ENCODE data around the gene SPDYE16. TPM values are rescaled to one million over a fixed set of nuclear protein-coding genes. Genes with fewer than 3 reads are reported as not detected.
"Not testable (repeated sequence)": the region's sequence is repeated elsewhere in the genome, so short reads cannot be mapped to it uniquely, and the experiment has no call there.

SPDYE16 gene, protein sequence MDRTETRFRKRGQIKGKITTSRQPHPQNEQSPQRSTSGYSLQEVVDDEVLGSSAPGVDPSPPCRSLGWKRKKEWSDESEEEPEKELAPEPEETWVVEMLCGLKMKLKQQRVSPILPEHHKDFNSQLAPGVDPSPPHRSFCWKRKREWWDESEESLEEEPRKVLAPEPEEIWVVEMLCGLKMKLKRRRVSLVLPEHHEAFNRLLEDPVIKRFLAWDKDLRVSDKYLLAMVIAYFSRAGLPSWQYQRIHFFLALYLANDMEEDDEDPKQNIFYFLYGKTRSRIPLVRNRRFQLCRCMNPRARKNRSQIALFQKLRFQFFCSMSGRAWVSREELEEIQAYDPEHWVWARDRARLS
- total RNA-seq, result 1.3 TPM

- not testable (repeated sequence) for DNase-seq (ENCODE audit: low spot score)
Measured at GRCh38 chr7:76543197-76543596, at the start of gene SPDYE16. Gene SPDYE16, minus strand, starts transcription at chr7:76543297. Its CDS starts 1,838 bp downstream, at chr7:76541459.

GRCh38 chr7:76592694-76593093 is 49.6 kb upstream of the SPDYE16 start:
- not testable (repeated sequence) for DNase-seq (ENCODE audit: low spot score)

DNA sequence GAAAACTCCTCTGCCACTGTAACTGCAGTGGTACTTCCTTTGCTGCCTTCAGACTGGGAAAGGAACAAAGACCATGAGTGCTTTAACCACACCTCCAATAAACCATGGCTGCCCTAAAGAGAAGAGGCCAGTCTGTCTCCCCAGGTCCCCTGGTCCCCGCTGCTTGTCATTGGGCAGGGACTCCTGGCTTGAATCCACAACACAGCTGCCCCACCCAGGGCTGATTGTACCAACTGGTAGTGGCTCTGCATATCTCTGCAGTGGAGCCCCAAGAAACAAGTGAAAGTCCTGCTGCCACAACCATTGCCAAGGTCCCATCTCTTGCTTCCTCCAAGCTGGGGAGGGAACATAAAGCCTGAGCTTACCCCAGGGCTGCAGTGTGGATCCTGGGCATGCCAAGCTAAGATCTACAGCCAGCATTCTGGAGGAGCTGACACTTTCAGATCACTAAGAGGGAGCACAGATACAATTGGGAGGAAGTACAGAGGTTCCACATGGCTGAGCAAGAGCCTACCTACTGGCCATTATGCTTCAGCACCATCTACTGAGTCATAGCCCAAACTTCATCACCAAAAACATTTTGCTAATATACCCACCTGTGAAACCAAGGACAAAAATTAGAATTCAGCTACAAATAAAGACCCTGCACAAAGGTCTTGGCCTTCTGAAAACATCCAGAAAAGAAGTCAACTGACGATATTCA is 48.7 kb upstream of the SPDYE16 start:
- DNase-seq (ENCODE audit: low spot score), result not testable (repeated sequence)

GRCh38 chr7:76591033-76591432 is 47.9 kb upstream of the SPDYE16 start:
- not testable (repeated sequence) for DNase-seq (ENCODE audit: low spot score)

DNA sequence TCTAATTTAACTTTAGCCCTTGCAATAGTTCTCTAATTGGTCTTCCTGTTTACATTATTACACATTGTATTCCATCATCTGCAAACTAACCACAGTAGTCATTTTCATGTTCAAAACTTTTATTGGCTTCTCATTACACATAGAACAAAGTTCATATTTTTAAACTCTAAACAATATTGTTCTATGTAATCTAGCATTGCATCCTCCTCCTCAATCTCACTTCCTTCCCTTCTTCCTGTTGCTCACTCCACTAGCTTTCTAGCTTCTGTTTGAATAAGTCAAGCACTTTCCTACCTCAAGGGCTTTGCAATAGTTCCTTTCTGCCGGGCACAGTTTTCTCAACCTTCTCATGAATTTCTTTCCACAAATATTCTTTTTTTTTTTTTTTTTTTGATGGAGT is 45.5 kb upstream of the SPDYE16 start:
- DNase-seq (ENCODE audit: low spot score), result not testable (repeated sequence)

DNA sequence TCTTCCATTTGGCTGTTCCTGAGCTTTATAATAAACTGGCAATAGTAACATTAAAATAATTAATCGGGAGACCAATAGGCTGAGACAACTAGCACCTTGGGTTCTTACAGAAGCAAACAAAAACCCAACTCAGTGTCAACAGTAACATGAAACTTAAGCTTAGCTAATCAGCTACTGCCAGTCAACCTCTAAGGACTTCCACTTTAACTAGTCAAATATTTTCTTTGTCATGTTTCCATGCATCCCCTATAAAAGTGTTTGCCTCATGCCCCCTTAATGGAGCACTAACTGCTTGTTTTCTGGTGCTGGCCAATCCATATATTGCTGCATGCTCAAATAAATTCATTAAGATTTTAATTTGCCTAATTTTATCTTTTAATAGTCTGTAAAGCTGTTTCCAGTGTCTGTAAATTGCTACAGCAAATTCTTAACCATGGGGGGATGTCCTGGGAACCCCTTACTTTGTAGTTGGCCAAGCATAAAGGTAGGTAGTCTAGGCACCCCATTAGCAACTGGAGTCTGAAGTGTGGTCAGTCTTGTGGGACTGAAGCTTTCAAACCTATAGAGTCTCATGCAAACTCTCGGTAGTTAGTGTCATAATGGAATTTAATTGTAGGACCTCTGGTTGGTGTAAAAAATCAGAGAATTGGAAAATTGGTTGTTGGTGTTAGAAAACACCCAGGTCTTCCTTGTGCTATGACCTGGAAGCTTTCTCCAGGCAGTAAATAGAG is 43.7 kb upstream of the SPDYE16 start:
- DNase-seq (ENCODE audit: low spot score), result not testable (repeated sequence)

- DNase-seq (ENCODE audit: low spot score), result not testable (repeated sequence)
Measured at GRCh38 chr7:76583636-76584281, 40.7 kb upstream of the SPDYE16 start.

DNA sequence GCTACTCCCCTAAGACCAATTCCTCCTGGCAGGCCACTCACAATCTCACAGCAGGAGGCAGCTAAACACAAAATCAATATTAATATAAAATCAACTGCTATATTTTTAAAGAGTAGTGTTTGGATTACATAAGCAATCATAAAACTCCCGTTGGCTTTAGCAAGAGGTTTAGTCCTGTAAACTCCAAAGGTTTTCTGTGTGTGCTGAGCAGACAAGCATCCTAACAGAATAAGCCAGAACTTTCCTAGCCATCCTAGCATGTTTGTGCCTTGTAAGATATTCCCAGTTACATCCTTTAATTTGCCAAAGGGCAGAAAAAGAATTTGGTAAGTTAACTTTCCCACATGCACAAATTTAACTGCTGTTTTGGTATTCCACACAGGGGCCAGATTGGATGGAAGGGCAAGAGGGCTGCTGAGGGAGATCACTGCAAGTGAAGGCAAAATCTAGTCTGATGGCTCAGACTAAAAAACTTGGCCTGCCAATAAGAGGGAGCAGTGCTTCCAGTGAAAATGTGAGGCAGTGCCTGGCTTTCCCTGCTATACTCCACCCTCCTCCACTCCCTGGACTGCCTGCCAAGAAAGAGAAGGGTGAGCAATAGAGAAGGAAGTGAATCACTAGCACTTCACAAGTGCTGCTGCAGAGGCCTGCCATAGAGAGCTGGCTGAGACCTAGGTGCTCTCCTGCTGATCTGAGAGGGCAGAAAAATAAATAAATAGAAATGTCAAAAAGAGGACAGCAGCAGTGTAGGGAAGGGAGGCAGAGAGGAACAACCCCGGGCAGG is 39.9 kb upstream of the SPDYE16 start:
- peak; percentile 83 for DNase-seq (ENCODE audit: low spot score)

GRCh38 chr7:76575919-76576655 is 33.0 kb upstream of the SPDYE16 start:
- DNase-seq (ENCODE audit: low spot score), result not testable (repeated sequence)

GRCh38 chr7:76575431-76575830 is 32.3 kb upstream of the SPDYE16 start:
- DNase-seq (ENCODE audit: low spot score), result not testable (repeated sequence)

DNA sequence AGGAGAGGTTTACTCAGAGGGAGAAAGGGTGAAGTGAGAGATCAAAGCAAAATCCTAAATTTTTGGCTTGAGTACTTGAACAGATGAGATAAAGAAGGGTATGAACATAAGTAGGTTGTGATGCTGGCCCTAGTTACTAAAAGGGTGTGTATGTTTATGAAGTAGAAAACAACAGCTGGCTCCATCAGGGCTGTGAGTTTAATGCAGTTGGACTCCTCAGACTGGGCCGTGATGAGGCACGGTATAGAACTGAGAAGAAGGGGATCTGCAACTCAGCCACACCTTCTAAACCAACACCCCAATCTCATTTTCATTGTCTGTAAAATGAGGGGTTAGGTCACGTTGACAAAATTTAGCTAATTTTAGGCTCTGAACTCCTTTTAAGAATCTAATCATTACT is 29.2 kb upstream of the SPDYE16 start:
- DNase-seq (ENCODE audit: low spot score), result not testable (repeated sequence)

GRCh38 chr7:76570324-76570775 is 27.3 kb upstream of the SPDYE16 start:
- not testable (repeated sequence) for DNase-seq (ENCODE audit: low spot score)

DNA sequence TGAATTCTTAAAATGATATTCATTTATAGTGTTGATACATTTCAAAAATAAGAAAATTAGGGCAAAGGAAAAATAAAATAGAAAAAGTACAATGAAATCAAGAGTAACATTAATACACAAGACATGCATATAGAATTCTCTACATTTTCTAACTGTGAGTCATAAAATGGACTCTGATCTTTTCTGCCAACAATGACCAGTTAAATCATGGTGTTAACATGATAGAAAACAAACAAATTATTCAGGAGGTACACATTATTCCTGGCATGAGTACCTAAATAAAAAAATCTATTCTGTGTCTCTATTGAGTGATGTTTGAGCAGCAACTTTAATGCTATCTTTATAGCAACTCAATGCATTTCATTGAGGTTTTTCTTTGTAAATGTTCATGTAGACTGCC is 25.6 kb upstream of the SPDYE16 start:
- DNase-seq (ENCODE audit: low spot score), result not testable (repeated sequence)

- DNase-seq (ENCODE audit: low spot score), result not testable (repeated sequence)
Measured at GRCh38 chr7:76567753-76568152, 24.7 kb upstream of the SPDYE16 start.

GRCh38 chr7:76567311-76567710 is 24.2 kb upstream of the SPDYE16 start:
- DNase-seq (ENCODE audit: low spot score), result not testable (repeated sequence)

GRCh38 chr7:76565001-76565400 is 21.9 kb upstream of the SPDYE16 start:
- DNase-seq (ENCODE audit: low spot score), result not testable (repeated sequence)

GRCh38 chr7:76561342-76561741 is 18.2 kb upstream of the SPDYE16 start:
- DNase-seq (ENCODE audit: low spot score), result not testable (repeated sequence)

- DNase-seq (ENCODE audit: low spot score), result not testable (repeated sequence)
Measured at GRCh38 chr7:76560157-76560556, 17.1 kb upstream of the SPDYE16 start.

- DNase-seq (ENCODE audit: low spot score), result not testable (repeated sequence)
Measured at GRCh38 chr7:76559685-76560084, 16.6 kb upstream of the SPDYE16 start.

GRCh38 chr7:76551992-76552391 is 8.9 kb upstream of the SPDYE16 start:
- not testable (repeated sequence) for DNase-seq (ENCODE audit: low spot score)
